GM19240 (cell line): Measurements from ENCODE around the gene AHDC1.

Experiments used
- DNase-seq: peaks from one replicate; pipeline ENCODE4 v3.0.0; 2011; ENCODE audit warnings: low spot score; ENCODE audit not compliant: insufficient read length

The AHDC1 gene

DNA sequence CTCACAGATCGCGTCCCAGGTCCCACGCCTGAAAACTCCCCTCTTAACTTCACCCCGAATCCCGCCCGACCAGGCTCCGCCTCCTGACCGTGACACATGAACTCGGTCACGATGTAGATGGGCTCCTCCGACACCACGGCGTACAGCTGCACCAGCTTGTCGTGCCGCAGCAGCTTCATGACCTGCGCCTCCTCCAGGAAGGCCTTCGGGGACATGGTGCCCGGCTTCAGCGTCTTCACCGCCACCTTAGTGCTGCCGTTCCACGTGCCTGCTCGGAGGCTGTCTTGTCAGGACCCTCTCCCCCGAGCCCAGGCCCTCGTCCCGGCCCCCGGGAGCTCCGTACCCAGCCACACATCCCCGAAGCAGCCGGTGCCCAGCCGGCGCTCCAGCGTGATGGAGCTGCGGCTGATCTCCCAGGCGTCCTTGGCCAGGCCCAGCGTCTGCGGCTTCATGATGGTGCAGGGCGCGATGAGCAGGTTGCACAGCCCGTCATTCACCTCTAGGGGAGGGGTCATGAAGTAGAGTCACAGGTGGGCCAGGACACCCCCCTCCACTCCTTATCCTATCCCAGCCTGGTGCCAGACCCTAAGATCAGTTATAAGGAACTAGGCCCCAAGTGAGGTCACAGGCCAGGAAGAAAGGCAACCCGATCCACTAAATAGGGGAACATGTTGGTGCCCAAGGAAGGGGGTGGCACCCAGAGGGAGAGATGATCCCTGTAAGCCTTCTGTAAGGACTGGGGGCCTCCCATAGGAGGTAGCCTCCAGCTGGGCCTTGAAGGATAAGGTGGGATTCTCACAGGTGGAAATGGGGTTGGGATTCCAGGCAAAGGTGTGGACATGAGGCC is 11.6 kb upstream of the AHDC1 start:
- no peak for DNase-seq

GRCh38 chr1:27614625-27615344 is 10.8 kb upstream of the AHDC1 start:
- DNase-seq, result no peak

DNA sequence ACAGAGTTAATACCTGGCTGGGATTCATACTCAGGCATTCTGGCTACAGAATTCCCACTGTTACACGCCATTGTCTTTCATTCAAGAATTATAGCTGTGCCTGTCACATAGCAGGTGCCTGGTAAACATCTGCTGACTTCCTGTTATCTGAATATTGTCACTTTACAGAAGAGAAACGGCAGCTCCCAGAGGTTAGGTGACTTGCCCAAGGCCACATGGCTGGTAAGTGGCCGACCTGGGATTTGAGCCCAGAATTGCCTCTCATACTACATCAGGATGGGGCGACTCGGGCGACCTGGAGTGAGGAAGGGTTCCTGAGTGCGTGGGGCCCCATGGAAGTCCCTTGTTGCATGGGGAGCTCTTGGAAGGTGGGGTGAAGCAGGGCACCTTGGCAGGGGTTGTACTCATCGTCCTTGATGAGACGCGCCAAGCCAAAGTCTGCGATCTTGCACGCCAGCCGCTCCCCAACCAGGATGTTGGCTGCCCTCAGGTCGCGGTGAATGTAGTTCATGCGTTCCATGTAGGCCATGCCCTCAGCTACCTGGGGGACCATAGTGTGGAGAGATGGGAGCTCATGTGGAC is 10.2 kb upstream of the AHDC1 start:
- no peak for DNase-seq

- no peak for DNase-seq
Observed at GRCh38 chr1:27612718-27613117, 8.8 kb upstream of the AHDC1 start.

DNA sequence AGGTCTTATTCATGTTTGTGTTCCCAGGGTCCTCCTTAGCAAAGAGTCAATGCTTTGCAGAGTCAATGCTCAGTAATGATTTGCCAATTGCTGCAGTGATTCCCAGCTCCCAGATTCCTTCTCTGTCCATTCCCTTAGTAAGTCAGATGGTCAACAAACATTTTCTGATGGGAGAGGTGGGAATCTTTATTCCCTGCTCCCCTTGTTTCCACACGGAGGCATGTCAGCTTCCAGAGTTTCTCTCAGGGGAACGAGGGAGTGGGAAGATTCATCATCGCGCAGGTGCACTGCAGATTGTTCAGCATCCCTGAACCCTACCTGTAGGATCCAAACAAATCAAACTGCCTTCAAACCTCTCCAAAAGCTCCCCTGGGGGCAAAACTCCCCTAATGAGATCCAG is 7.5 kb upstream of the AHDC1 start:
- no peak for DNase-seq

GRCh38 chr1:27609618-27610240 is 5.8 kb upstream of the AHDC1 start:
- DNase-seq, result no peak

DNA sequence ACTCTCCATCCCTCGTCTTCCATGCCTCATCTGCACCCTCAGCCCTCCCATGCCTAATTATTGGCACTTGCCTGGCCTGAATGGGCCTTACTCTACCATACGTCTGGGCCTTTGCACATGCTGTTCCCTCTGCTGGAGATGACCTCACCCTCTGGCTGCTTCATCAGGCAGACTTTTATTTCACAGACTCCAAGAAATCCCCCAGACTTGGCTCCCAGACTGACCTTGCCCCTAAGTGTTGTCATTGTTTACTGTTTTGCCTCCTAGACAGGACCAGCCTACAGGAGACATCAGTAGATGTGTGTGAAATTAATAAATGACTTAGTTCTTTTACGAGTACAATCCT is 5.2 kb upstream of the AHDC1 start:
- DNase-seq, result no peak

- no peak for DNase-seq
Observed at GRCh38 chr1:27607239-27607804, 3.4 kb upstream of the AHDC1 start.

- DNase-seq, result no peak
Observed at GRCh38 chr1:27606708-27607238, 2.8 kb upstream of the AHDC1 start.

DNA sequence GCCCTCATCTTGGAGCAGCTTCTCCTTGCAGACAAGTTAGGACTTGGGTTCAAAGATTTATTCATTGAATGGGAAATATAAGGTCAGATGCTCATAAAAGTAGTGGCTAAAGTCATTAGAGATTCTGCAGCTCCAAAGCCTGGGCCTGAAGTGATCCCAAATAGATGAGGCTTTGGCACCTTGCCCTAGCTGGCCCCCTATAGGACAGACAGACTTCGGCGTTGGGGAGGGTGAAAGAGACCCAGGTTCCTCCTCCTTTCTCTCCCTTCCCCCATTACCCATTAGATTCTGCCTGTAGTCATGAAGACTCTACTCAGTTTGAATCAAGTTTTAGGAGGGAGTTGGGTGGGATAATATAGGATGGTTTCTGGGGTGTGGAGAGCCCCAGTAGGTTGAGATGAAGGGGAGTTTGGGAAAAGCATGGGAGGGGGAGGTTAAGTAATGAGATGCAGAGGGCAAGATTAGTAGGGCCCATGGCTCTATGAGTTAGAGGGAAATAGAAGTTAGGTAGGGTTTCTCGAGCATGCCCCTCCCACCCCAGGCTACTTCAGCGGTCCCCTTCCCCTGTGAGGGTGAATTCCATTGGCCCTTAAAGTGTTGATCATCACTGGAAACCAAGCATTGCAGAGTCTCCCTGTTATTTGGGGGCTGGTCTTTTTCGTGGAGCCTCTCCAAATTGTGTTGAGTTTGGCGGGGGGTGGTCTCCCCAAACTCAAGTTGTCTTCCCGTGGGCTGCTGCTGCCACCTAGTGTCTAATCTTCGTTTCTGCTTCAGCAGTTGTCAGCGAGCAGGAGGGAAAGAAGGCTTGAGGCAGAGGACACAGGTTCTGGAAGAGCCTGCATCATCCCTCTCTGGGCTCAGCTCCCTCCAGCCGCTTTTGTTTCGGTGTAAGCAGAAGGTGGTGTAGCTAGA is 2.1 kb upstream of the AHDC1 start:
- no peak for DNase-seq

GRCh38 chr1:27605300-27605766 is 1.4 kb upstream of the AHDC1 start:
- DNase-seq, result no peak

- no peak for DNase-seq
Observed at GRCh38 chr1:27604579-27605299, 795 bp upstream of the AHDC1 start.

DNA sequence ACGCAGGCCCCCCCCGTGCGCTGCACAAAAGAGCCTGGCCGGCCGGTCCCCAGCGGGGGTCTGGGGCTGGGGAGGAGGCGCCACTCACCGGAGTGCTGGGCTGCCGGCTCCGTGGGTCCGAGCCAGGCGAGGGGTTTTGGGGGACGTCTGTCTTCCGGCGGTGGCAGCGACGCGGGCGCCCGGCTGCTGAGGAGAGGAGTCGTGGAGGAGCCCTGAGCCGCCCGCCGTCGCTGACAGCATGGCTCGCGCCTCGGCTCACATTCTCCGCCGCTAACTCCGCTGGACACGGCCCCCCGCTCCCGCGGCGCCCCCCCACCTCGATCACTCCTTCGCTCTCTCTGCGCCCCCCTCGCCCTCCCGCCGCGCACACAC is 649 bp downstream of the AHDC1 start:
- no peak for DNase-seq

- no peak for DNase-seq
Observed at GRCh38 chr1:27602462-27603308, 1.3 kb downstream of the AHDC1 start.

DNA sequence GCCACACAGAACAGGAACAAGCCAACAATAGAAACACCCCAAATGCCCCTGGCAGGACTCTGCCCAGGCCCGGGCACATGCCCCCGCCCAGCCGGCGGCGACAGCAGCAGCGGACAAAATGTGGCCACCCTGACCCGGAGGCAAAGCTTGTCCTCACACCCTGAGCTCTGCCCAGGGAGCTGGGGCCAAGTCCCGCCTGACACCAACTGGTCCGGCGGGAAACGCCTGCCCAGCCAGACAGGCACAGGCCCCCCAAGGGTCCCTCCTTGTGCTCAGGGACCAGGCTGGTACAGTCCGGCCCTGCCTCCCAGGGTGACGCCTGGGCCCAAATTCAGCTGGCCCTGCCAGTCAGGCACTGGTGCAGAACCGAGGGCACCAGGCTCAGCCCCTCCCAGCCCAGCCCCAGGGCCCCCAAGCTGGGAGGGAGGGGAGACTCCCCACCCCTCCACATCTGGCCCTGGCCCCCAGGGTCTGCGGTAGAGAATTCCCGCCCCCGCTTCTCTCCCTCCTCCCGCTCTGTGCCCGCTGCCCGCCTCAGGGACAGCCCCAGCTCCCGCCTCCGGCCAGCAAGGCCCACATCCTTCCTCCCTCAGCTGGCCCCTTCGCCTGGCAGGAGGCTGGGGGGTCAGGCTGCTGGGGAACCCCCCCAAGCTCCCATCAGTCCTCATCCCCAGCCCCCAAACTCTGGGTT is 2.0 kb downstream of the AHDC1 start:
- DNase-seq, result no peak

DNA sequence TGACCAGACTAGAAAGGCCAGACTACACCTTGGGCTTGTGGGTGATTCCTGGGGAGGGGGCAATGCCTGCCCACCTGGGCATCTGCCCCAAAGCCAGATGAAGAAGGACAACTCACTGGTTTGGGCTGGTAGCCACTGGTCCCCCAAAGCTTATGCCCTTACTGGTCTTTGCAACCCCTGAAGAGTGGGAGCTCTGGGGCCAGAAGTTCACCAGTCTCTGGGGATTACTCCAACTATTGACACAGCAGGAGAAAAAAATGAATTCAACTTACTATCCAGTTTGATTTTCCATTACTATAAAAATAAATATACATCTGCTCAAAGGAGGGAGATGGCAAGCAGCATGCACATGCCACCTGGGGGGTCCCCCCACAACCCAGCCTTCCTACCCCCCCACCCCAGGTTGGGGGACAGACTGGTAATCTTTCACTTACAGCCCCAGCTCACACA is 2.6 kb downstream of the AHDC1 start:
- no peak for DNase-seq

DNA sequence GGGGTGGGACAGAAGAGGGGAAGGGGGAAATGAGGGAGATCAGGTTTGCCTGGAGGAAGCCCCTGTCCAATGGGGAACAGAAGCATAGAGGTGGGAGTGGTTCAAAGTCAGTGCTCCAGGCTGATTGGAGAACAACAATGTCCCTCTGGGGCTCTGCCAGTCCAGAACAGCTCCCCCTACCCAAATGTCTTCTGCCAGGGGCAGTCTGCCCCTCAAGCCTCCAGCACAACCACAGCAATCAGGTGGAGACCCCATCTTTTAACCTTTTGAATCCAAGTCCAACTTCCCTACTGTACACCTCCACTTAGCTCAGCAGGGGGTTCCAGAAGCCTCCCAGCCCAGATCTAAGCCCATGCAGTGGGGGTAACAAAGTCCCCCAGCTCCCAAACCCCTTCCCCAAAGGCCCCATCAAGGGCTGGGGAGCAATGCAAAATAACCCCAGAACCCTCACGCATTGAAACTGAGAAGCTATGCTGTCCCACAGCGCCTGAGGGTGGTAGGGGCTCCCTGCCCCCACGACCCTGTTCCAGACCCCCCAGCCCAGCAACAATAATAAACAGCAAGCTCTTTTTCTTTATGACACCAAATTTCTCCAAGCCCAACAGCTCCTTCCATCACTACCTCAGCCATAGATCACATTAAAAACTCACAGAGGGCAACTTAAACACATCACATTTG is 3.3 kb downstream of the AHDC1 start:
- DNase-seq, result no peak
